ENCODE results near the gene LRRC74A. TPM values are rescaled to one million over a fixed set of nuclear protein-coding genes. Genes with fewer than 3 reads are reported as not detected.
"Not testable (repeated sequence)": the region's sequence is repeated elsewhere in the genome, so short reads cannot be mapped to it uniquely, and the experiment has no call there.

LRRC74A gene
- total and polyA plus RNA-seq, 5 donors, result 1.1 TPM; not detected in 4

DNA sequence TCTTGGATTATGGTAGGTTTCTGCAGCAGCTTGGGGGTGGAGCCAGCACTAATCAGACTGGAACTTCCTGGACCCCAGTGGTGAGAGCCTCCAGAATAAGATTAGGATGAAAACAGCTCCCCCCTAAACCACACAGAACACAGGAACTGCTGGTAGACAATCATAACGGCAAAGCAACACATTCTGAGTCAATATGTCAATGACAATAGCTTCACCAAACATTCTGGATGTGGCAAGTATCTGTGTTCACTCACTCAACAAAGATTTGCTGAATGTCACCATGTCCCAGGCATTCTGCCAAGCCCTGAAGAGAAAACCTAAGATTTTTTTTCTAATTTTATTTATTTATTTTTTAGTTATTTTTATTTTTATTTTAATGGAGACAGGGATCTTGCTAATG, 65.2 kb downstream of the LRRC74A start:
- no peak overlapping the region for H3K4me3 ChIP-seq (ENCODE audit: low read length)
- no peak for DNase-seq
- intact Hi-C loops (cut with DNase I), result no loop called here
- H3K27ac ChIP-seq (ENCODE audit: low read length), result no peak overlapping the region
- WGBS, result 10% methylated on average over 1 of the region's 1 CpG
- no peaks in the 10 kb centered on the region for H3K4me1 ChIP-seq (ENCODE audit: control insufficient read depth, insufficient read depth, low read length)
- no peaks in the 10 kb centered on the region for H3K27me3 ChIP-seq (ENCODE audit: control insufficient read depth, insufficient read depth)
- no peak for ATAC-seq
- no peaks in the 10 kb centered on the region for H3K9me3 ChIP-seq (ENCODE audit: control insufficient read depth, low read length)

DNA sequence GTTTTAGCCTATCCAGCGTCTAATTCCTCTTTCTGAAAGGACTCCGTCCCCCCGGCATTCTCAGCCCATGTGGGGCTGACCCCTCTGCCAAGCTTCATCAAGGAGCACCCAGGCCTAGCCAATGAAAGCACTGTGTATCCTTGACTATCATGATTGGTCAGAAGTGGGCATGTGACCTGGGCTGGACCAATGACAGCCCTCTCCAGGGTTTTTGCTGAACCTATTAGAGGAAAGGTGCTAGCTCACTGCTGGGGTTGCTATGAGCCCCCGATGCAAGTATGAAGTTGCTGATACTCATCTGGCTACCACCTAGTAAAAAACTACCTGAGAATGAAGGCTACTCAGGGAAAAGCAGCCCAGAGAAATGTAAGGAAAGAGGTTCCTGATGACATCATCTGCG, 68.1 kb downstream of the LRRC74A start:
- ATAC-seq (no peak), DNase-seq (no peak)
- no peak overlapping the region for H3K4me3 ChIP-seq (ENCODE audit: low read length)
- no peaks in the 10 kb centered on the region for H3K4me1 ChIP-seq (ENCODE audit: control insufficient read depth, insufficient read depth, low read length)
- intact Hi-C loops (cut with DNase I), result no loop called here
- WGBS, result 93% methylated on average over 5 of the region's 5 CpGs
- H3K9me3 ChIP-seq (ENCODE audit: control insufficient read depth, low read length), result no peaks in the 10 kb centered on the region
- no peak overlapping the region for H3K27ac ChIP-seq (ENCODE audit: low read length)
- no peaks in the 10 kb centered on the region for H3K27me3 ChIP-seq (ENCODE audit: control insufficient read depth, insufficient read depth)

DNA sequence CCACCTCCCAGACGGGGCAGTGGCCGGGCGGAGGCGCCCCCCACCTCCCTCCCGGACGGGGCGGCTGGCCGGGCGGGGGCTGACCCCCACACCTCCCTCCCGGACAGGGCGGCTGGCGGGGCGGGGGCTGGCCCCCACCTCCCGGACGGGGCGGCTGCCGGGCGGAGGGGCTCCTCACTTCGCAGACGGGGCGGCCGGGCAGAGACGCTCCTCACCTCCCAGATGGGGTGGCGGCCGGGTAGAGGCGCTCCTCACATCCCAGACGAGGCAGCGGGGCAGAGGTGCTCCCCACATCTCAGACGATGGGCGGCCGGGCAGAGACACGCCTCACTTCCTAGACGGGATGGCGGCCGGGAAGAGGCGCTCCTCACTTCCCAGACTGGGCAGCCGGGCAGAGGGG, 71.8 kb downstream of the LRRC74A start:
- WGBS, result 96% methylated on average over 37 of the region's 37 CpGs
- DNase-seq, result peak in 1 of 3 donors; percentile 35
- H3K4me1 ChIP-seq (ENCODE audit: control insufficient read depth, insufficient read depth, low read length); ATAC-seq; H3K27ac ChIP-seq (ENCODE audit: low read length); H3K27me3 ChIP-seq (ENCODE audit: control insufficient read depth, insufficient read depth); intact Hi-C loops (cut with DNase I); H3K9me3 ChIP-seq (ENCODE audit: control insufficient read depth, low read length); H3K4me3 ChIP-seq (ENCODE audit: low read length): not testable (repeated sequence)

DNA sequence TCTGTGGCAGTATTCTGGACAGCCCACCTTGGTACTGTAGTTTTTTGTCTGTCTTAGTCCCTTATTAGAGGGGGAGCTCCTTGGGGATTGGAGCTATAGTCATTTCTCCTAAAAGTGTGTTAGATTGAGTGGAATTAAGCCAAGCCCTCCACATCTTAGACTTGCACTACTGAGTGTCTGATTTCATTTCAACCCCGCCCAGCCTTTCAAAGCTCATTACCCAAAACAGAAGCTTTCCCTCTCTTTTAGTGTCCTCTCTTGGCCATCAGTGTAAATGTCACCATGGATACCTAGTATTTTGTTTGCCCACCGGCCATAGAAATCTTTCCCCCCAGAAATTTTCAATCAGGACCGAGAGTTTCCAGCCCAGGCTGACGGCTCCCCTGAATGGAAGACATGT, 74.5 kb downstream of the LRRC74A start:
- intact Hi-C loops (cut with DNase I), result no loop called here
- Histone ChIP-seq H3K4me1 (ENCODE audit: control insufficient read depth, insufficient read depth, low read length) (peaks cover 21% of the 10 kb centered on the region), H3K27me3 (ENCODE audit: control insufficient read depth, insufficient read depth) (no peaks in the 10 kb centered on the region), H3K27ac (ENCODE audit: low read length) (no peak overlapping the region), H3K9me3 (ENCODE audit: control insufficient read depth, low read length) (no peaks in the 10 kb centered on the region), H3K4me3 (ENCODE audit: low read length) (no peak overlapping the region)
- WGBS, result 71% methylated on average over 4 of the region's 4 CpGs
- no peak for DNase-seq
- no peak for ATAC-seq

DNA sequence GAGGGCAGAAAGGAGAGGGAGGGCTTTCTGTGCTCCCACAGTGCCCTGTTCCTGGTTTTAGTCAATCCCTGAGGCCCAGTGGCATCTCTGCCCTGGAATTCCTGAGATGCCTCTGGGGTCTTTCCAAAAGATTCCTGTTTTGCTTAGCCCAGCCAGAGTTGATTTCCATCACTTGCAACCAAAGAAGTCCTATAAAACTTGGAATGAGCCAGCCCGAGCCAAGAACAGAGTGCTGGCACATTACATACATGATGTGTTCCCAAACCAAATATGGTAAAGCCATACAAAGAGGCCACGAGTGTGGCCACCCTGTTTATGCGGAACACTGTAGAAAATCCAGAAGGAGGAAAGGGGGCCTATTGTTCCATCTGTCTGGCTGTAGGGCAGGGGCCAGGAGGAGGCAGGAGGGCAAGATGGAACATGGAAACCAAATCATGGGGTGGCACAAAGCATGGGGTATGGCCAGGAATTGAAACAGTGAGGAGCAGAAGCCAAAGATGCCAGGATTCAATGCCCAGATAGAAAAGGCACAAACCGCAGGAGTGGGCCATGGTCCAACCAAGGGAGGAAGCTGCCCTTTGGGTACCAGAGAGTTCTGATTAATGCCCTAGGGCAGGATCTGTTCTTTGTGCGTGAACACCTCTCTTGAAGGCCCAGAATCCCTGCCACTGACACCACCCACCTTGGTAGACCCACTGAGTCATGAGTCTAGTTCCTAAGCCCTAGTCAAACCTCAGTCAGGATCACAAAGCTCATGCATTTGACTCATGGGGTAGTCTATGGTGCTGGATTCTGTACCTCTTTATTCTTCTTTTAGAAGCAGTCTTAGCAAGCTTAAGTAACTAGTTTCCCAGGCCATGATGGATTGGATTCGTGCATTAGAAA, 75.2 kb downstream of the LRRC74A start:
- ATAC-seq, result no peak
- intact Hi-C loops (cut with DNase I), result no loop called here
- Histone ChIP-seq H3K4me3 (ENCODE audit: low read length) (no peak overlapping the region), H3K27ac (ENCODE audit: low read length) (no peak overlapping the region), H3K27me3 (ENCODE audit: control insufficient read depth, insufficient read depth) (no peaks in the 10 kb centered on the region), H3K9me3 (ENCODE audit: control insufficient read depth, low read length) (no peaks in the 10 kb centered on the region), H3K4me1 (ENCODE audit: control insufficient read depth, insufficient read depth, low read length) (peaks cover 21% of the 10 kb centered on the region)
- WGBS, result 61% methylated on average over 6 of the region's 6 CpGs
- no peak for DNase-seq

DNA sequence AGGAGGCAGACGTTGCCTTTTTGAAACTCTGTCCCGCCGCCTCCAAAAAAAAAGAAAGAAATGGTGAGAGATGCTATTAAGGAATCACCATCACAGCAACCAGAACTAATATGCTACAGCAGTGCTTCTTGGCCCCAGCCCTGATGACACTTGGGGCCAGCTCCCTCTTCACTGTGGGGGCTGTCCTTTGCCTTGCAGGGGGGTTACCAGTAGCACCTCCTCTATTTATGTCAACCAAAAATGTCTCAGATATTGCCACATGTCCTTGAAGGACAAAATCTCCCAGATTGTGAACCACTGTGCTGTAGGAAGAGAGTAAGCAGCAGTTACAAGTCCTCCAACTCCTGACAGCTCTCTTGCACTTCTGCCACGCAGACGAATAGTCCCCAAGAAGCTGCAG, 76.4 kb downstream of the LRRC74A start:
- WGBS, result 68% methylated on average over 5 of the region's 5 CpGs

DNA sequence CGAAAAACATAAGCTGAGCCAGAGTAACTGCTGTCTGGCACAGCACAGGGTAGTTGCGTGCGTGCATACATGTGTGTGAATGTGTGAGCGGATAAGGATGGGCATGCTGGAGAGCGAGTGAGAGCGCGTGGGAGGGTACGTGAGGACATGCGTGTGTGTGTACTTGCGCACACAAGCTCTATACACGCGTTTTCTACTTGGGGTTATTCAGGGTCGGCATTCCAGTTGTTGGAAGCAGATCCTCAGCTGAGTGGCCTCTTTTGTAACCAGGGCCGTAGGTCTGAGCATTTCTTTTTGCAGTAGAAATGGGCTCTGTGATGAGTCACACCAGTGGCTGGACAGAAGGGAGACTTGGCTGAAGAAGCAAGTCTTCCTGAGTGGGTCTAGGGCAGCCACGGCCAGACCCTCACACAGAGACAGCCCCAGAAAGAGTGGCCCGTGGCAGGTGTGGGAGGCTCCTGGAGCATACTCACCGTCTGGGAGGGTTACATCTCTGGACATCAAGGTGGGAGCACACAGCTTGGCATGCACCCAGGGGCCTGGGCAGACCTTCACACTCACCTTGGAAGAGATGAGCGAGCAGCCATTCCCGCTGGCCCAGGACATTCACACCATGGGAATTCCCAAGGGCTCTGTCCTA, 78.0 kb downstream of the LRRC74A start:
- Histone ChIP-seq H3K4me3 (ENCODE audit: low read length) (no peak overlapping the region), H3K9me3 (ENCODE audit: control insufficient read depth, low read length) (no peaks in the 10 kb centered on the region), H3K27ac (ENCODE audit: low read length) (peak overlapping the region; percentile 49), H3K4me1 (ENCODE audit: control insufficient read depth, insufficient read depth, low read length) (peaks cover 21% of the 10 kb centered on the region), H3K27me3 (ENCODE audit: control insufficient read depth, insufficient read depth) (no peaks in the 10 kb centered on the region)
- intact Hi-C loops (cut with DNase I), result no loop called here
- 58% methylated on average over 19 of the region's 19 CpGs for WGBS
- ATAC-seq, result peak; percentile 86 to 88
- peak; percentile 78 to 83 (median 83) for DNase-seq

More for the DNA sequence above, 76.4 kb downstream of the LRRC74A start:
- DNase-seq, result no peak
- ATAC-seq, result no peak
- H3K9me3 ChIP-seq (ENCODE audit: control insufficient read depth, low read length), result no peaks in the 10 kb centered on the region
- no peaks in the 10 kb centered on the region for H3K27me3 ChIP-seq (ENCODE audit: control insufficient read depth, insufficient read depth)
- no peak overlapping the region for H3K27ac ChIP-seq (ENCODE audit: low read length)
- intact Hi-C loops (cut with DNase I), result no loop called here
- H3K4me3 ChIP-seq (ENCODE audit: low read length), result no peak overlapping the region
- peaks cover 21% of the 10 kb centered on the region for H3K4me1 ChIP-seq (ENCODE audit: control insufficient read depth, insufficient read depth, low read length)

DNA sequence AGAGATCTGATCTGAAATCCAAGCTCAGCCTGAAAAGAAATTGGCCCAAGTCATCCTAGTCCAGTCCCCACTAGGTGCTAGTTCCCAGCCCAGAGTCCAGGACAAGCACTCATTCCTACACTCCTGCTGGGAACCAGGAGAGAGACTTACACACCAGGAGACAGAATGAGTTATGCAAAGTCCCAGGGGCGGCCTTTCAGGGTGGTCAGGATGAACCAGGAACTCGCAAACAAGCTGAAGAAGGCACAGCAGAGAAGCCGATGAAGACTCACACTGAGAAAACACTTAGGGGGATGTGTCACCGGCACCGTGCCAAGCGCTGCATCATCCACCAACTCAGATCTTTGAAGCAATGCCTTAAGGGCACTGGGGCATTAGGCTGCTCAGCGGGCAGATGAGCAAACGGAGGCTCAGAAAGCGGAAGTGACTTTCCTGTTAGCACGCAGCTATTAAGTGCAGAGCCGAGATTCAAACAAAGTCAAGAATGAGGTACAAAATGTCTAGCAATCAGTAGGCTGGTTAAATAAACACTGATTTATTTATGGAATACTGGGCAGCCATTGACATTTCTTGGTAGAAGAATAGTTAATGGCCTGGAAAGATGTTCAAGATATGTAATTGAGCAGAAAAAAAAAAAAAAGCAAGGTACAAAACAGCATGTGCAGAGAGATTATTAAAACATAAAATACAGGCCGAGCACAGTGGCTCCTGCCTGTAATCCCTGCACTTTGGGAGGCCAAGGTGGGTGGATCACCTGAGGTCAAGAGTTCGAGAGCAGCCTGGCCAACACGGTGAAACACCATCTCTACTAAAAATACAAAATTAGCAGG, 78.7 kb downstream of the LRRC74A start:
- no peaks in the 10 kb centered on the region for H3K9me3 ChIP-seq (ENCODE audit: control insufficient read depth, low read length)
- no peak overlapping the region for H3K4me3 ChIP-seq (ENCODE audit: low read length)
- peaks cover 21% of the 10 kb centered on the region for H3K4me1 ChIP-seq (ENCODE audit: control insufficient read depth, insufficient read depth, low read length)
- no peaks in the 10 kb centered on the region for H3K27me3 ChIP-seq (ENCODE audit: control insufficient read depth, insufficient read depth)
- intact Hi-C loops (cut with DNase I), result no loop called here
- ATAC-seq (peak; percentile 17 to 22), DNase-seq (peak; percentile 64 to 83 (median 81))
- 36% methylated on average over 14 of the region's 14 CpGs for WGBS
- H3K27ac ChIP-seq (ENCODE audit: low read length), result peak overlapping the region; percentile 49

DNA sequence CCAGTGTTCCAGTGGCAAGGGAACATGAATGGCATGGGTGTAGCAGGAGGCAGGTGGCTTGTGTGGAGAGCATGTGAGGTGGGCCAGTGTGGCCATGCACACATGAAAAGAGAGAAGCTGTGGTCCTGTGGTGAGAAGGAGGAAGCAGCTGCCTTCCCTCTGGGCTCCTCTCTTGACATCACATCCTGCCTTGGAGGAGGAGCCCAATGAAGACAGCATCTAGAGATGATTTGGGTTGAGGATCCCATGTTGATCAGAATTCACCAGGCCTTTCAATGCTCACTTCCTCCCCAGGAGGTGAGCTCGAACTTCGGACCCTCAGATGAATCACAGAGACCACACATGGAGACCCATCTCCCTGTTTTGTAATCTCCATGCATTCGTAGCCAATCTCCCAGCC, 82.6 kb downstream of the LRRC74A start:
- DNase-seq, result peak in 1 of 3 donors; percentile 52
- intact Hi-C loops (cut with DNase I), result no loop called here
- no peak overlapping the region for H3K27ac ChIP-seq (ENCODE audit: low read length)

DNA sequence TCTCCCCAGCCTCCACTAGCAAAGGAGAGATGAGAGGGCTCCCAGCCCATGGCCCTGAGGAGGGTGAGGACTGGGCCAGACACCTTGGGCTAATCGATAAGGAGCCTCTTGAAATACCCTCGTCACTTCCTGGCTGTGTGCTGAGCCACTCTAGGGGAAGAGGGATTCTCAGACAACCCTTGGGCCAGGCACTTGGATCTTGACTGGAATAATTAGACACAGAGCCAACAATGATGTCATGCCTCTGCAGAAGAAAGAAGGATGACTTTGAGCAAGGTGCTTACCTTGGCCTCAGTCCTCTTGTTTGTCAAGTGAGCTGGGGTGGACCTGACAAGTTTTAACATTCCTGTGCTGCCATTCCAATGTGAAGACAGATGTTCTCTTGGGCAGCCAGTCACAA, 83.1 kb downstream of the LRRC74A start:
- intact Hi-C loops (cut with DNase I), result no loop called here
- no peaks in the 10 kb centered on the region for H3K9me3 ChIP-seq (ENCODE audit: control insufficient read depth, low read length)
- H3K4me1 ChIP-seq (ENCODE audit: control insufficient read depth, insufficient read depth, low read length), result peaks cover 9% of the 10 kb centered on the region
- 50% methylated on average over 2 of the region's 2 CpGs for WGBS
- H3K4me3 ChIP-seq (ENCODE audit: low read length), result no peak overlapping the region
- no peak overlapping the region for H3K27ac ChIP-seq (ENCODE audit: low read length)
- DNase-seq, result no peak
- ATAC-seq, result no peak
- H3K27me3 ChIP-seq (ENCODE audit: control insufficient read depth, insufficient read depth), result no peaks in the 10 kb centered on the region

More for the DNA sequence above, 82.6 kb downstream of the LRRC74A start:
- Histone ChIP-seq H3K4me1 (ENCODE audit: control insufficient read depth, insufficient read depth, low read length) (peaks cover 13% of the 10 kb centered on the region), H3K4me3 (ENCODE audit: low read length) (no peak overlapping the region), H3K27me3 (ENCODE audit: control insufficient read depth, insufficient read depth) (no peaks in the 10 kb centered on the region), H3K9me3 (ENCODE audit: control insufficient read depth, low read length) (no peaks in the 10 kb centered on the region)
- no peak for ATAC-seq
- 76% methylated on average over 3 of the region's 3 CpGs for WGBS
